H54 (cell line): ENCODE results near the gene ANP32A.
"Not testable (repeated sequence)": the region's sequence is repeated elsewhere in the genome, so short reads cannot be mapped to it uniquely, and the experiment has no call there.

Experiments used
- DNase-seq: peaks from one replicate; pipeline ENCODE4 v3.0.0; 2011; ENCODE audit warnings: low spot score, mixed read lengths; ENCODE audit not compliant: insufficient read length
- FAIRE-seq: peaks from 3 replicates; lab custom pipeline; 2011; peaks lifted over from hg19 to GRCh38; lab: Jason Lieb, UNC
- POLR2A ChIP-seq: IDR thresholded peaks from 2 replicates; pipeline ENCODE4 v1.6.1; 2011; ENCODE audit warnings: low read depth, mild to moderate bottlenecking, low read length

The ANP32A gene

DNA sequence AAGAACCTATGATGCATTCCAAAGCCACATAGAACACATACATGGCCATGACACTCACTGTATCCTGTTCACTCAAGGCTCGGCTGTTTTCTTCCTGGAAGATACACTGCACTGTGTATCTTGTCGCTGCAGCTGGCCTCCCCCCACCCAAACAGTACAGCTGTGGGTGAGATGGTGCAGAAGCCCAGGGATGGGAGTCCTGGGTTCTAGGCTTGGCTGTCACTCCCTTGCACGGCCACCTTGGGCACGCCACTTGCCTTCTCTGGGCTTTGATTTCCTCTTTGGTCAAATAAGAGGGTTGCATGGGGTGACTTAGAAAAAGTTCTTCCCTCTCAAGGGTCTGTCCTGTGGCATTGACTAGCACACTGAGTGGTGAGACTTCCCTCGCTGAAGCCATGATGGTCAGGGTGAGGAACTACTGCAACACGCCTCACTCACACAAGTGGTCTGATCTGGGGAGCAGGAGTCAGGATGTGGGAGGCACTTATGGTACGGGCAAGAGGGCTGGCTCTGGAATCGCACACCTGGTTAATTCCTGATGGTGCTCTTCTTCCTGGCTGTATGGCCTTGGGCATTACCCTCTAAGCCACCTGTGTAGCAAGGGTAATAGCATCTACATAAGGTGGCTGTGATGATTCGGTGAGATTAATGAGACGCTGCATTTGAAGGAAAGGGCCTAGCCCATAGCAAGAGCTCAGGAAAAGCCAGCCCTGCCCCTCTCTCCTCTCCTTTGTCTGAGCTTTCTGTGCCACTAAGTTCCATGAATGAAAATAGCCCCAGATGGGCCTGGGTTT lies 44.0 kb downstream of the ANP32A start:
- no peak for TF ChIP-seq POLR2A
- DNase-seq (no peak), FAIRE-seq (no peak)

- no peak for TF ChIP-seq POLR2A
- FAIRE-seq = no peak
- no peak for DNase-seq
Measured at GRCh38 chr15:68775671-68776476, 44.8 kb downstream of the ANP32A start.

DNA sequence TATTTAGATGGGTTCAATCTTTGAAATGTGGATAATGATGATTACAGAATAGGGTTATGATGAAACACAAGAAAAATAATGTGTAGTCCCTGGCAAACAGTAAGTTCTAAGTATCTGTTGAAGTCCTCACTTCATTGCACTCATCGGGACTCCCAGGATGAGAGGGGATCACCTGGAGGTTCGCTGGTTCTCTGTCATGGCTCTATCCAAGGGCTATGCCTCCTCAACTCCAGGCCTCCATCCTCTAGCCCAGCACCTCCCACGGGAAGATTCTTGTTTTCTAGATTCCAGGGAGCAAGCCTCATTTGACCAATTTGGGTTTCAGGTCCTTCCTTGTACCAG lies 45.5 kb downstream of the ANP32A start:
- FAIRE-seq (no peak), DNase-seq (no peak)
- no peak for TF ChIP-seq POLR2A

DNA sequence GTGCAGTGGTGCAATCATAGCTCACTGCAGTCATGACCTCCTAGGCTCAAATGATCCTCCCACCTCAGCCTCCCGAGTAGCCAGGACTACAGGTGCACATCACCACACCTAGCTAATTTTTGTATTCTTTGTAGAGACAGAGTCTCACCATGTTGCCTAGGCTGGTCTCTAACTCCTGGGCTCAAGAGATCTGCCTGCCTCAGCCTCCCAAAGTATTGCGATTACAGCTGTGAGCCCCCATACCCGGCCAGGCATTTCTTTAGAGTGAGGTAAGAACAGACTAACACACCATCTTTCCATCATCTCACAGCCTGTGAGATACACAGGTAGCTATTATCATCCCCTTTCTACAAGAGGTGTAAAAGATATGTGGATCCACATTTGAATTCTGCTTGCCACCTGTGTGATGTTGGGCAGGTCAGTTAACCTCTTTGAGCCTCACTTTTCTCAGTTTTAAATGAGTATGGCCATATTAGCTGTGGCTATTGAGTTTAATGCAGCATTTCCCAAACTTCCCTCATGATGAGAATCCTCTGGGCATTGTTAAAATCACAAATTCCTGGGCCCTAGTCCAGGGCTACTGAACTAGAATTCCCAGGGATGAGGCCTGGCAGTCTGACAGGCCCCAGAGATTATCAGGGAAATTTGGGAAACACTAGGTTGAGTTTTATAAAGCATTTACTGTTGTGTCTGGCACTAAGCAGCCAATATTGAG lies 46.0 kb downstream of the ANP32A start:
- FAIRE-seq (no peak), DNase-seq (no peak)
- TF ChIP-seq POLR2A = no peak

- no peak for TF ChIP-seq POLR2A
- DNase-seq (no peak), FAIRE-seq (no peak)
Measured at GRCh38 chr15:68774120-68774519, 46.6 kb downstream of the ANP32A start.

GRCh38 chr15:68773036-68773435 lies 47.7 kb downstream of the ANP32A start:
- no peak for DNase-seq
- TF ChIP-seq POLR2A = no peak
- no peak for FAIRE-seq

DNA sequence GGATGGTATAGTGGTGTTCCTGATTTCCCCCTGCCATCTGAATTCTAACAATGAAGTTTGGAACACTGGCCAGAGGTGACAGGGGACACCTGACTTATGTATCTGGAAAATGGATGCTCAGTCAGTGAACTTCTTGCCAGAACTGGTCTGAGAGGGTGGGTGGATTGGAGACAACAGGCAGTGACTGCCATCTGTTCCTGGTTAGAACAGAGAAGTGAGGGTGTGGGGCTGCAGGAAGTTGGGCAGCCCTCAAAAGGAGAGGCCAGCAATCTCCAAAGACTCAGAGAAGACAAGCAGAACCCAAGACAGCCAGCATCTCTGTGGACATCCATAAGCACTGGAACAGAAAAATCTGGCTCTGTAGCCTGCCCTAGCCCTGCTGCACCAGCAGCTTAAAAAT lies 50.5 kb downstream of the ANP32A start:
- no peak for FAIRE-seq
- TF ChIP-seq POLR2A = no peak
- no peak for DNase-seq

DNA sequence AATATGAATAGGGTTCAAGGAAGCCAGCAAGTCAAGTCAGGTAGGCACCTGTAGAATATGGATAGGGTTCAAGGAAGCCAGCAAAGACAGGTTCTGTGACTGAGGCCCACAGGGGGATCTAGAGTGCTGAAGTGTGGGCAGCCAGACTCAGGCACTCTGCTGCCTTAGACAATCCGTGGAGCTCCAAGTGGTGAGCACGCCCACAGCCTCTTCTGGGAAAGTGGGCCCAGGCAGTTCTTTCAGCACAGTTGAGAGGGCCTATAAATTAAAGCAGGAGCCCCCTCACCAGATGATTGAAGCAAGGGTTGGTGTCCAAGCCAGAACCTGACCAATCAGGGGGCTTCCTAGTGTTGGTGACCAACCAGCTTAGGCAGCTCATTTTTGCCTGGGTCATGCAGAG lies 51.0 kb downstream of the ANP32A start:
- no peak for FAIRE-seq
- no peak for TF ChIP-seq POLR2A
- DNase-seq = no peak

- no peak for TF ChIP-seq POLR2A
- FAIRE-seq (no peak), DNase-seq (no peak)
Measured at GRCh38 chr15:68768321-68768720, 52.4 kb downstream of the ANP32A start.

DNA sequence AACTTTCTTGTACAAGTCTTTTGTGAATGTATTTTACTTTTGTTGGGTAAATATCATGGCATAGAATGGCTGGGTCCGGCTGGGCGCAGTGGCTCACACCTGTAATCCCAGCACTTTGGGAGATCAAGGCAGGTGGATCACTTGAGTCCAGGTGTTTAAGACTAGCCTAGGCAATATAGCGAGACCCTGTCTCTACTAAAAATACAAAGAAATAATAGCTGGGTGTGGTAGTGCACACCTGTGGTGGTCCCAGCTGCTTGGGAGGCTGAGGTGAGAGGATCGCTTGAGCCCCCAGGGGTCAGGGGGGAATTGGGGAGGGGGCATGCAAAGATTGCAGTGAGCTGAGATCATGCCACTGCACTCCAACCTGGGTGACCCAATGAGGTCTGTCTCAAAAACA lies 52.9 kb downstream of the ANP32A start:
- no peak for TF ChIP-seq POLR2A
- DNase-seq (no peak), FAIRE-seq (no peak)

GRCh38 chr15:68765602-68766368 lies 54.9 kb downstream of the ANP32A start:
- FAIRE-seq = no peak
- no peak for TF ChIP-seq POLR2A
- DNase-seq = no peak

GRCh38 chr15:68764090-68764489 lies 56.6 kb downstream of the ANP32A start:
- DNase-seq (no peak), FAIRE-seq (no peak)
- no peak for TF ChIP-seq POLR2A

- FAIRE-seq (no peak), DNase-seq (no peak)
- no peak for TF ChIP-seq POLR2A
Measured at GRCh38 chr15:68763063-68763462, 57.6 kb downstream of the ANP32A start.

GRCh38 chr15:68759982-68760579 lies 60.6 kb downstream of the ANP32A start:
- not testable (repeated sequence) for DNase-seq, FAIRE-seq
